Activated CD8-positive, alpha-beta memory T cell treated with anti-CD3 and anti-CD28 coated beads for 4 hours (primary cell): ENCODE measurements around the gene RAP1GAP.
A peak's percentile ranks its signal among the peaks of the same experiment; 100 is the strongest.

ENCODE experiments used
- DNase-seq, 2 donors: peaks; one replicate each; pipeline ENCODE4 v3.0.0-alpha.2; 2020; ENCODE audit warnings: low read depth in 2 of 2

The RAP1GAP gene

GRCh38 chr1:21610027-21610426 lies 59.1 kb downstream of the RAP1GAP start:
- no peak for DNase-seq

DNA sequence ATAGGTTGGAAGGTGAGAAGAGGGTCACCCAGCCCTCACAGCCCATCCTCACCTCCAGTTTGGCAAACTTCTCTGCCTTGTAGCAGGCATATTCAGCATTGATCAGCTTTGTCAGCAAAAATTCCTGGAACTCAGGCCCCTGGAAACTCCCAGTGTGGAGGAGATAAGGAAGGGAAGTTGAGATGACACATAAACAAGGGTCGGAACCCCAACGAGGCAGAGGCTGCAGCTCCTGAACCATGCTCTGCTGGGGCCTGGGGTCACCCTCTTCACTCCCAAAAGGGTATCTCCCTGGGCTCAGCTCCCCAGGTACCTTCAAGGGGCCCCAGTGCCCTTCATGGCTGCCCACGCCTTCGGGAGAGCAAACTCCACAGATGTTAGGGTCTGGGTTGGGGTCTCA lies 60.4 kb downstream of the RAP1GAP start:
- no peak for DNase-seq

- DNase-seq, result peak in 1 of 2 donors; percentile 6
Measured at GRCh38 chr1:21607549-21608529, 61.3 kb downstream of the RAP1GAP start.

- no peak for DNase-seq
Measured at GRCh38 chr1:21605964-21606705, 63.0 kb downstream of the RAP1GAP start.

DNA sequence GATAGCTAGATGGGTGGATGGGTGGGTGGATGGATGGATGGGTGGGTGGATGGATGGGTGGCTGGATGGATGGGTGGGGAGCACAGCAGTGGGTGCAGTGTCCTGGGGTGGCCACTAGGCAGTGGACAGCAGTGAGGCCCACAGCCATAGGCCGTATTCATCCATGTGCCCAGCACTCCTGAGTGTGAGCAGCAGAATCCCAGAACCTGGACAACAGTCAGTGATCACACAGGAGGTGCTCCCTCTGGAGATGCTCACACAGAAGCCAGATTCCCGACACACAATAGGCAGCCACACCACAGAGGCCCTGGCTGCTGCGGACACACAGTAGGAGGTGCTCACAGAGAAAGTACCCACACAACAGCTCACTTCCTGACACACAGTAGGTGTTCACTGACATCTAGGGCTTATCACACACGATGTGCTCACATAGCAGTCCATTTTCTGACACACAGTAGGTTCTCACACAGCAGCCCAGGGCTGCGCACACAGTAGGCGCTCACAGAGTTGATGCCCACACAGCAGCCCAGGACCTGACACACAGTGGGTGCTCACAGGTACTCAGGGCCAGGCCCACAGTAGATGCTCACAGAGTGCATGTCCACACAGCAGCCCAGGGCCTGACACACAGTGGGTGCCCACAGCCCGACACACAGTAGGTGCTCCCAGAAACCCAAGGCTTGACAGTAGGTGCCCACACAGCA lies 64.0 kb downstream of the RAP1GAP start:
- no peak for DNase-seq

DNA sequence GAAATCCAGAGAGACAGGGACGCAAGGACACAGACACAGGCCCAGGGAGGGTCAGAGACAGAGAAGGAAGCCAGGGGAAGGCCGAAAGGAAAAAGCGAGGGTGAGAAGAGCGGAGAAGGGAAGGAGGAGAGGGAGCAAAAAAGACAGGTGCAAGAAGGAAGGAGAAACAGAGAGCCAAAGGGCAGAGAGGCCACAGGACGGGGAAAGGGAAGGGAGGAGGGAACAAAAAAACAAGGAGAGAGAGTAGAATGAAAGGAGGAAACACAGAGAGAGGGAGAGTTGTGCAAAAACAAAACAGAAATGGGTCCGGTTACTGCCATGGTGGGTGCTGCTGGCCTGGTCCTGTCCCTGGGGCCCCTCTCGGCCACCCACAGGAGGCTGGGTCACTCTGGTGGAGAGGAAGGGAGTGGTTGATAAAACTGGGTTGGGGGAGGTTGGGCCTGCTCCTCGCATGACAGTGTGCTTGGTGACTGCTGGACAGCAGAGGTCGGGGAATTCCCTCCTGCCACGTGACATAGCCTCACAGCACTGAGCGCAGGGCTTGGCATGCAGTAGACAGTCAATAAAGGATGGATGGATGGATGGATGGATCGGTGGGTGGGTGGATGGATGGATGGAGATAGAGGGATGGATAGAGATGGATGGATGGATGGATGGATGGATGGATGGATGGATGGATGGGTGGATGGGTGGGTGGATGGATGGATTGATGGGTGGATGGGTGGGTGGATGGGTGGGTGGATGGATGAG lies 64.8 kb downstream of the RAP1GAP start:
- DNase-seq, result no peak

DNA sequence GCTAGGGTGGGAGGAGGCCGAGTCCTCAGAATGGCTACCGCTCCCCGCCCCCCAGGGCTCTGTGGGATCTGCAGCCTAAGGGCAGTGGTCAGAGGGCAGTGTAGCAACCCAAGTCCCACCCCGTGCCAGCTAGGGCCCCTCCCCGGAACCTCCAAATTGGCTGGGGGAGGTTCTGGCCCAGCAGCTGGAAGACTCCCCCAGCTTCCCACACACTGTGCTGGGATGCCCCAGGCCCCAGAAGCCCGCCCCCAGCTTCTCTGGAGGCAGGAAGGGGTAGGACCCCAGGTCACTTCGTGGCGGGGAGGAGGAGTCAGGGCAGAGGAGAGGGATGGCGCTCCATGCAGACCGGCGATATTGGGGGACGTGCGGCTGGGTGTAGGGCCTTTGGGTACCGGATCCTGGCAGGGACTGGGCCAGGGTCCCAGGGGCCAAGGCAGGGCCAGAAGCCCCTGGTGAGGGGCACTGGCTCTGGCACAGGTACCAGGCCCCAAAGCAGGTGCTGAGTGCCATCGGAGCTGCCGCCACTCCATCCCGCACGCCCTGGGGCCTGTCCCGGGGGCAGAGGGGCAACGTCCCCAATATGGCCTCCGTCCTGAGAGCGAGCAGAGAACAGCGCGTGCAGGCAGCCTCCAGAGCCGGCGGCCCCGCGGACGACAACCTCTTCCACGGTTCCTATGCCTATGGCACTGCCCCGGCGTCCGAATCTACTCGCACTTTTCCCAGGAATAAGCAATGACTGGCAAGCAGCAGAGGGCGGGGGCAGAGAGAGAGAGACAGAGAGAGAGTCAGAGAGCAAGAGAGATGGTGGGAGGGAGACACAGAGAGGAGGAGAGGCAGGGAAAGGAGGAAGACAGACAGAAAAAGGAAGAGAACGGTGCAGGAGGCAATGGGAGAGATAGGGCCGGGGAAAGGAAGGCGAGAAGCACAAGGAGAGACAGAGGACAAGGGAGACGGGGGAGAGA lies 65.7 kb downstream of the RAP1GAP start:
- DNase-seq, result no peak

DNA sequence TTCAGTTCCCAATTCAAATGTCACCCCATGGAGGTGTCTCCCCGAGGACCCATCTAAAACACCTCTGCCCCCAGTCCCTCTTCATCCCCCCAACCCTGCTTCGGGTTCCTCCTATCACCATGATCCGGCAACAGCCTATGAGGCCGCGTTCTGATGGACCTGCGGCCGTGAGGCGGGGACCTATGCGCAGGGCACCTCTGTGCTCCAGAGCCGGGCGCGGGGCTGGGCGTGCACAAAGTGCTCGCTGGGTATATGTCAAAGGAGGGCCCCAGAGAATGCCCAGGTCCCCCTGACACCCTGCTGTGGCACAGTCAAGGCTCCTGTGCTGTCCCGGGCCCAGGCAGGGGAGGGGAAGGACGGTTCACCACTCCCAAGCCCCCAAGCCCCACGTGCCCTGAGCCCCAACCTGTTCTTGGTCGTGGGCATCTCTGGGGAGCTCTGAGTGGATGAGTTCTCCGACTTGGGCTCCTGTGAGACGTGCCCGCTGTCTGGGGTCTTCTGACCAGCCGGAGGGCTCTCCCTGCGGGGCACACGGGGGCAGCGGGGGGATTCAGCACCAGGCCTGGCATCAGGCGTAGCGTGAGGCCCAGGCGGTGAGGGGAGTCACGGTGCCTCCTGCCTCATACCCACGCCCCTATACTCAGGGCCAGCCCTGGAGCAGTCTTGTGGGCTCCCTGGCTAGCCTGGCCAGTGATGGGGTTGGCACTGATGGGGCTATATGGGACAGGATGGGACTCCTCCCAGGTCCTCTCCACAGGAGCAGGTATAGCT lies 67.7 kb downstream of the RAP1GAP start:
- DNase-seq, result no peak

DNA sequence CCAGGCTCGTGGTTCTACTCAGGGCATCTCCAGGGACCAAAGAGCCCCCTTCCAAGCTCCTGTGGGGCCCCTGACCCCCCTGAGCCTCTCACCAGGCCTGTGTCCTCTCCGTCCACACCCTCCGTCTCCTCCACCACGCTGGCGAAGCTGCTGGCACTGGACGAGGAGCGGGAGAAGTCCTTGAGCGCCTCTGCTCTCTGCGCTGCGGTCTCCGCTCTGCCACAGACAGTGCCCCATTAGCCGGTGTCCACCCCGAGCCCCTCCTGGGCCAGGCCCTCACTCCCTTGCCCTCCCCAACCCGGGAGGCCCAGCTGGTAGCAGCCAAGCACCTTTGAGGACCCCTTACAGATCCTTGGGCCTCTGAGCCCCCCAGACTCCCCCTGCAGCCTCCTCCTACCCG lies 69.8 kb downstream of the RAP1GAP start:
- DNase-seq, result no peak

GRCh38 chr1:21598904-21599303 lies 70.3 kb downstream of the RAP1GAP start:
- DNase-seq, result no peak

- no peak for DNase-seq
Measured at GRCh38 chr1:21598417-21598816, 70.7 kb downstream of the RAP1GAP start.

- DNase-seq, result no peak
Measured at GRCh38 chr1:21597753-21598152, 71.4 kb downstream of the RAP1GAP start.

- DNase-seq, result no peak
Measured at GRCh38 chr1:21596628-21597027, 72.5 kb downstream of the RAP1GAP start.

DNA sequence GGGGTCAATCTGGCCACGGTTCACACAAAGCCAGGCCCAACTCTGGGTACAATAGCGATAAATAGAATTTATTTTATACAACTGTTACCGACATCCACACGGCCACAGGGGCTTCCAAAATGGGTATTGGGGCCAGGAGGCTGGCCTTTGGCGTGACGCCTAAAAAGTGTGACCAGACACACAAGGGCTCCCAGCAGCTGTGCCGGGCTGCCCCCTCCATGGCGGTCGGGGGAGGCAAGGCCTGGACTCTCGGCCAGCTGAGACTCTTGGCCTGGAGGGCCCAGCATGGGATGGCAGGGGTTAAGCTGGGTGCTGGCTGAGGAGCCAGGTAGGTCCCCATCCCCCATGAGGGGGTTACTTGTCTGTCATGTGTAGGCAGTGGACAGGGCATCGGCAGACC lies 73.0 kb downstream of the RAP1GAP start:
- DNase-seq, result no peak

DNA sequence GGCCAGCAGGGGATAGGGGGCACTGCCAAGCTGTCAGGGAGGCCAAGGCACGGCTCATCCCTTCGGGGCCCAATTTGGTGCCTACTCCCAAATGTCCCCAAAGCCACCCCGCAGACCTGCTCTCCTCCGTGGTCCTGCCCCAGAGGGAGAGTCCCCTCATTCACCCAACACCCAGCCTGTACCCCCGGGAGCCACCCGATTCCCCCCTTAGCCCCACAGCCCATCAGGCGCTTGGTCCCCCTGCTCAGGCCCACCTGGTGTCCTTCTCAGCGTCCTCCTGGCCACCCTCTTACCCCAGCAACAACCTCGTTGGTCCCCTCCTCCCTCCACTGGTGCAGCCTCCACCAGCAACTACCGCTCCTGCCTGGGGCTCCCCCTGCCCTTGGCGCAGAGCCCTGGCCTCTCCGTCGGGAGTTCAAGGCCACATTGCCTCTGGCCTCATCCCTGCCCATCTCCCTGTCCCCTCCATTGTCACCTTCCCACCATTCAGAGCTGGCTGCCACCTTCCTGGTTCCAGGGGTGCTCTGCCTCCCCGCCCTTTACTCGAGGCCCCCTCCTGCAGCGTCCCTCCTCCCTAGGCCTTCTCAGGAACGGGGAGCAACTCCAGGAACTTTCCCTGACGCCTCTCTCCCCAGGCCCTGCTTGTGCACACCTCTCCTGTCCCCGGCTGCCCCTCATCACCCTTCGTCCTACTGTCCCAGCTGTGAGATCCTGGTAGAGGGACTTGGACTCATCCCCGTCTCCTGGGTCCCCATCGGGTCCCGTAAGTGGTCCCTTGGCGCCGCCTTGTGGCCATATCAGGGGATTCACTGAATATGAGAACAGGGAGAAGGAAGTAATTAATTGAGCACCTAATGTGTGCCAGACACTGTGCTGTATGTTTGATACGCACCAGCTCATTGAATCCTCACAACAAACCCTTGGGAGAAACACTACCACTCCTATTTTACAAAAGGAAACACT lies 73.9 kb downstream of the RAP1GAP start:
- no peak for DNase-seq

- DNase-seq, result no peak
Measured at GRCh38 chr1:21594501-21594900, 74.7 kb downstream of the RAP1GAP start.

DNA sequence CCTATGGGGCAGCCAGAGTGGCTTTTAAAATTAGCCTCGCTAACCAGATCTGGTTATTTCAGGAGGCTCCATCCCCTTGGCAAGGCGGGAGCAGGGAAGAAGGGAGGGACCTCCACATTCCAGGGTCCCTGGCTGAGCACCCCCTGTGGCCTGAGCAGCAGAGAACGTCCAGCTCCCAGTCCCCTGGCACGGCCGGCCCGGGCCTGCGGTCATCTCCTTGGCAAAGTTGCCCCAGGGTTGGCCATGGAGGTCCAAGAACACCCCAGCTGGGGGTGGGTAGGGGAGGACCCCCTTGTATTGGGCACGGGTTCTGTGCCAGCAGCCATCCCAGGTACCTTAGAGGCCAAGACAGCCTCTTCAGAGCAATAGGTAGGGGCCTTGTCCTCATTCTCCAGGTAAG lies 75.9 kb downstream of the RAP1GAP start:
- DNase-seq, result no peak

DNA sequence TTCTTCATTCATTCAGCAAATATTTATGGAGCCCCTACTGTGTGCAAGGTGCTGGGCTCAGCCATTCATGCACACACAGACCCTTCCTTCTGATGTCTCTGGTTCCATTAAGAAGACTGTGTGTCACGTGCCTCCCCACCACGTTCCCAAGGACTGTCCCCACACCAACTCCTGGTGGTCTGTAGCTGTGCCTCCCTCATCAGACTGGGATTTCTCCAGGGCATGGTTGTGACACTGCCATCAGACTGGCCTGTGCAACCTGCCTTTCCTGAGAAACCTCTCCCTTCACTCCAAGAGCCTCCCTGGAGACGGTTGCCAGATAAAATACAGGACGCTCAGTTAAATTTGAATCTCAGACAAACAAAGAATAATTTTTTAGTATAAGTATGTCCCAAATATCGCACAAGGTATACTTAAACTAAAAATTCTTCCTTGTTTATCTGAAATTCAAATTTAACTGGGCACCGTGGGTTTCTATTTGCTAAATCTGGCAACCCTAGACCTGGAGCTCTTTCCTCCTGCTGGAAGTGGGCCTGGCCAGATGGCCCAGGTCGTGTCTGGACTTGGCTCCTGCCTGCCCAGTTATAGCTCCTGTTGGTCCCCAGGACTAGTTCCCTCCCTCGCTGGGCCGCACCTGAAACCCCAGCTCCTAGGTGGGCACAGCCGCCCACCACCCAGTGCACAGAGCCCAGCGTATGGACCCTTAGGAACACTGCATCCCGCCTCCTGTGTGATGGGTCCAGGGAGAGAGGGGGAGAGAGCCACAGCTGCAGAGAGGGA lies 76.9 kb downstream of the RAP1GAP start:
- DNase-seq, result no peak
